SK-N-SH (cell line): ENCODE measurements around the gene NDEL1. TPM values are rescaled to one million over a fixed set of nuclear protein-coding genes. Genes with fewer than 3 reads are reported as not detected.
A peak's percentile ranks its signal among the peaks of the same experiment; 100 is the strongest.

Experiments
- CTCF ChIA-PET: fragments of 300-600, 350-600 bp; formaldehyde crosslinking; extraction: SDS; loops from one replicate; lab custom pipeline; 2021; lab: Yijun Ruan, JAX
- POLR2A ChIA-PET: fragments of 350-600 bp; sonication (Branson Sonifier 250); formaldehyde crosslinking; extraction: SDS; loops from one replicate; lab custom pipeline; 2020; ENCODE audit warnings: antibody characterized with exemption, inconsistent platforms; lab: Yijun Ruan, JAX
- DNase-seq: peaks from one replicate; pipeline ENCODE4 v3.0.0; 2012
- H2AFZ ChIP-seq: fragments of 200-600 bp; sonication (generic); 2 replicates; pipeline ENCODE4 v1.8.1; 2016; ENCODE audit warnings: antibody characterized with exemption, mild to moderate bottlenecking, low read depth
- H3F3A ChIP-seq: fragments of 200-600 bp; sonication (generic); replicated peaks from 2 replicates; pipeline ENCODE3; 2016; ENCODE audit warnings: antibody characterized with exemption, mild to moderate bottlenecking; ENCODE audit not compliant: insufficient read depth
- H3K27ac ChIP-seq, 2 experiments: fragments of 200-500 bp in 1 of 2; fragments of 200-600 bp in 1 of 2; sonication (Bioruptor generic) in 1 of 2; sonication (generic), shearing (Covaris generic) in 1 of 2; 2 replicates each; pipeline versions ENCODE4 v1.5.1 to v1.6.1; 2014 to 2016; ENCODE audit warnings: low read depth in 2 of 2, inconsistent platforms in 1 of 2, low read length in 1 of 2, mild to moderate bottlenecking in 1 of 2, mixed read lengths in 1 of 2
- H3K27me3 ChIP-seq: fragments of 200-600 bp; sonication (generic), shearing (Covaris generic); 2 replicates; pipeline ENCODE4 v1.6.1; 2016; ENCODE audit warnings: mixed run types; ENCODE audit not compliant: insufficient read depth
- H3K36me3 ChIP-seq, 2 experiments: fragments of 200-500 bp in 1 of 2; fragments of 200-600 bp in 1 of 2; sonication (Bioruptor generic) in 1 of 2; sonication (generic) in 1 of 2; replicated peaks in 1 of 2; 2 replicates each; pipeline versions ENCODE3 to v1.5.1; 2014 to 2016; ENCODE audit warnings: low read length in 1 of 2, mild to moderate bottlenecking in 1 of 2; ENCODE audit not compliant: insufficient read depth in 2 of 2, control insufficient read depth in 1 of 2
- H3K4me1 ChIP-seq, 2 experiments: fragments of 200-500 bp in 1 of 2; fragments of 200-600 bp in 1 of 2; sonication (Bioruptor generic) in 1 of 2; sonication (generic), shearing (Covaris generic) in 1 of 2; 2 replicates each; pipeline versions ENCODE4 v1.5.1 to v1.6.1; 2014 to 2016; ENCODE audit warnings: low read depth in 1 of 2, low read length in 1 of 2, mixed run types in 1 of 2; ENCODE audit not compliant: insufficient read depth in 2 of 2, control insufficient read depth in 1 of 2
- H3K4me2 ChIP-seq: fragments of 200-600 bp; sonication (generic), shearing (Covaris generic); 2 replicates; pipeline ENCODE4 v1.6.1; 2017; ENCODE audit warnings: mixed run types
- H3K4me3 ChIP-seq, 2 experiments: fragments of 200-500 bp in 1 of 2; fragments of 200-600 bp in 1 of 2; sonication (Bioruptor generic) in 1 of 2; sonication (generic), shearing (Covaris generic) in 1 of 2; 2 replicates each; pipeline versions ENCODE4 v1.5.1 to v1.8.1; 2014 to 2016; ENCODE audit warnings: low read depth in 2 of 2, inconsistent platforms in 1 of 2, low read length in 1 of 2, mild to moderate bottlenecking in 1 of 2, mixed read lengths in 1 of 2, moderate library complexity in 1 of 2
- H3K79me2 ChIP-seq: fragments of 200-600 bp; sonication (generic); 2 replicates; pipeline ENCODE4 v1.8.1; 2017; ENCODE audit warnings: mild to moderate bottlenecking; ENCODE audit not compliant: insufficient read depth
- H3K9ac ChIP-seq: fragments of 200-600 bp; sonication (generic); 2 replicates; pipeline ENCODE4 v1.6.1; 2017; ENCODE audit warnings: mixed run types
- H3K9me2 ChIP-seq: fragments of 200-600 bp; sonication (generic); 2 replicates; pipeline ENCODE4 v1.6.1; 2017; ENCODE audit warnings: mixed run types
- H3K9me3 ChIP-seq: fragments of 200-600 bp; sonication (generic); 2 replicates; pipeline ENCODE4 v1.6.1; 2017; ENCODE audit warnings: mixed run types, mild to moderate bottlenecking, moderate library complexity
- H4K20me1 ChIP-seq: fragments of 200-600 bp; sonication (generic); 2 replicates; pipeline ENCODE4 v1.6.1; 2017; ENCODE audit warnings: mild to moderate bottlenecking, mixed run types; ENCODE audit not compliant: insufficient read depth
- FOSL2 ChIP-seq: IDR thresholded peaks from 2 replicates; pipeline ENCODE4 v1.4.0; 2012; ENCODE audit warnings: low read depth, mild to moderate bottlenecking, moderate library complexity, borderline replicate concordance
- FOXJ3 ChIP-seq: sonication (generic); formaldehyde crosslinking; IDR thresholded peaks from 2 replicates; pipeline ENCODE4 v1.5.1; 2020; ENCODE audit warnings: mild to moderate bottlenecking, missing genetic modification reagents
- FOXM1 ChIP-seq: IDR thresholded peaks from 2 replicates; pipeline ENCODE4 v1.4.0; 2012; ENCODE audit warnings: low read depth, mild to moderate bottlenecking
- GABPA ChIP-seq: IDR thresholded peaks from 2 replicates; pipeline ENCODE4 v1.4.0; 2012; ENCODE audit warnings: low read depth, mild to moderate bottlenecking
- GATA2 ChIP-seq: sonication (generic); formaldehyde crosslinking; IDR thresholded peaks from 2 replicates; pipeline ENCODE4 v1.5.0; 2020; ENCODE audit warnings: mild to moderate bottlenecking, missing genetic modification reagents
- JUND ChIP-seq: IDR thresholded peaks from 2 replicates; pipeline ENCODE4 v1.4.0; 2012
- MEF2A ChIP-seq: IDR thresholded peaks from 2 replicates; pipeline ENCODE4 v1.4.0; 2012; ENCODE audit warnings: low read depth, borderline replicate concordance
- MXI1 ChIP-seq: IDR thresholded peaks from 2 replicates; pipeline ENCODE4 v1.6.1; 2012; ENCODE audit warnings: mild to moderate bottlenecking, low read depth, low read length, improper control_type of control experiment
- NRF1 ChIP-seq: IDR thresholded peaks from 2 replicates; pipeline ENCODE4 v1.6.1; 2012; ENCODE audit warnings: low read depth, mild to moderate bottlenecking, low read length
- PBX3 ChIP-seq: IDR thresholded peaks from 2 replicates; pipeline ENCODE4; 2012
- POLR2AphosphoS5 ChIP-seq: IDR thresholded peaks from 2 replicates; pipeline ENCODE4 v1.6.1; 2012; ENCODE audit warnings: low read depth, low read length
- RCOR1 ChIP-seq: fragments of 150-350 bp; IDR thresholded peaks from 2 replicates; pipeline ENCODE4 v1.6.1; 2017; ENCODE audit warnings: antibody characterized with exemption, low read length
- REST ChIP-seq: IDR thresholded peaks from 2 replicates; pipeline ENCODE4 v1.6.1; 2012; ENCODE audit warnings: mild to moderate bottlenecking, low read depth, low read length, moderate library complexity
- RXRA ChIP-seq: IDR thresholded peaks from 2 replicates; pipeline ENCODE4 v1.4.0; 2012; ENCODE audit warnings: low read depth, mild to moderate bottlenecking, borderline replicate concordance
- SMC3 ChIP-seq: IDR thresholded peaks from 2 replicates; pipeline ENCODE4 v1.6.1; 2012; ENCODE audit warnings: low read depth, low read length, improper control_type of control experiment
- TAF1 ChIP-seq: IDR thresholded peaks from 2 replicates; pipeline ENCODE4 v1.6.1; 2012; ENCODE audit warnings: low read depth, mild to moderate bottlenecking, low read length, moderate library complexity, borderline replicate concordance
- TCF12 ChIP-seq: IDR thresholded peaks from 2 replicates; pipeline ENCODE4 v1.4.0; 2012
- USF2 ChIP-seq: fragments of 150-350 bp; IDR thresholded peaks from 2 replicates; pipeline ENCODE4 v1.6.1; 2017; ENCODE audit warnings: antibody characterized with exemption, low read length, low read depth, borderline replicate concordance
- WGBS: methylation state at CpG from one replicate; pipeline ENCODE4 v1.1.6; 2017; ENCODE audit warnings: low lambda C conversion rate; 5-methylcytosine and 5-hydroxymethylcytosine counted together
- polyA plus RNA-seq, 3 experiments: library from polyadenylated mRNA; depleted of rRNA; stranded (reverse); fragments of >200 nt; gene quantifications; 2 replicates each; pipeline ENCODE4 v1.2.3, GENCODE V29; 2012
- TF ChIP-seq, protein P1 (sequence below): fragments of 150-350 bp; IDR thresholded peaks from 2 replicates; pipeline ENCODE4 v1.6.1; 2016; ENCODE audit warnings: mild to moderate bottlenecking, low read depth, low read length
- TF ChIP-seq, protein P2 (sequence below): IDR thresholded peaks from 2 replicates; pipeline ENCODE4 v1.4.0; 2012; ENCODE audit warnings: low read depth, borderline replicate concordance

Gene NDEL1
- polyA plus RNA-seq, 1 of the 3 experiments (the other 2 are of a cell fraction) = 49.5 TPM

- TF ChIP-seq REST (no peak), POLR2AphosphoS5 (no peak), GABPA (no peak)
Measured at GRCh38 chr17:8466873-8467272, 31.2 kb downstream of the NDEL1 start (continued).

DNA sequence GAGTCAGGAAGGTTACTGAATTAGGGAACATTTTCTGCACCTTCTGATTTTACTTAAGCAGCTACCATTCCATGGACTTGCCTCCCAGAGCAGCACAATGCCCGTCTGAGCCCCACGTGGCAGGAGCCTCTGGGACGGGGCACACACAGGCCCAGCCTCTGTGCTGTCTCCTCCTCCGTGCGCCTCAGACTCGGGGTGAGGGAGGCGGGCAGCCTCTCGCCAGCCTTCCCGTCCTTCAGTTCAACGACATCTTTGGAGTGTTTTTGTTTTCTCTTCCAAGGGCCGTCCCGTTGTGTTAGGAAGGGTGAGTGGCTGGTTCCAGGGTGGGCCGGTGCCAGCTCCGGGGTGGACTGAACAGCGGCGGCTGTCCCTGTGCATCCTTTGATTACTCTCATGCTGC, 31.8 kb downstream of the NDEL1 start:
- no peaks in the 10 kb centered on the region for H3K27me3 ChIP-seq
- peaks cover 43% of the 10 kb centered on the region for H3K79me2 ChIP-seq
- H3K4me3 ChIP-seq = no peak overlapping the region
- no peak overlapping the region for H3K4me2 ChIP-seq
- 89% methylated on average over 16 of the region's 16 CpGs for WGBS
- DNase-seq = no peak
- no peaks in the 10 kb centered on the region for H3K9me3 ChIP-seq
- peaks cover 11% of the 10 kb centered on the region for H3F3A ChIP-seq
- CTCF ChIA-PET = interaction anchor here (0.5 to 1.2 kb wide), 3 partner anchors 43 to 92 kb away, joined by 3 to 4 read pairs (median 4); no protein-coding TSS in a partner anchor
- H3K4me1 ChIP-seq = no peaks in the 10 kb centered on the region; a peak in 2 of 4 replicates
- H3K9me2 ChIP-seq = no peaks in the 10 kb centered on the region
- peak overlapping the region in 1 of 2 experiments; percentile 51; a peak in 1 of 4 replicates for H3K27ac ChIP-seq
- POLR2A ChIA-PET = no interaction called here
- no peak overlapping the region for H2AFZ ChIP-seq
- no peak overlapping the region for H3K9ac ChIP-seq
- H3K36me3 ChIP-seq = peaks cover 21 to 53% of the 10 kb centered on the region in 2 experiments
- H4K20me1 ChIP-seq = peaks cover 50% of the 10 kb centered on the region
- TF ChIP-seq FOXJ3 (CRISPR knock-in tag) = no peak
- no peak for TF ChIP-seq FOSL2
- no peak for TF ChIP-seq NRF1
- no peak for TF ChIP-seq SMC3
- TF ChIP-seq GATA2 (CRISPR knock-in tag) = no peak
- no peak for TF ChIP-seq FOXM1
- no peak for TF ChIP-seq POLR2AphosphoS5
- no peak for TF ChIP-seq TCF12
- TF ChIP-seq, protein P1, sequence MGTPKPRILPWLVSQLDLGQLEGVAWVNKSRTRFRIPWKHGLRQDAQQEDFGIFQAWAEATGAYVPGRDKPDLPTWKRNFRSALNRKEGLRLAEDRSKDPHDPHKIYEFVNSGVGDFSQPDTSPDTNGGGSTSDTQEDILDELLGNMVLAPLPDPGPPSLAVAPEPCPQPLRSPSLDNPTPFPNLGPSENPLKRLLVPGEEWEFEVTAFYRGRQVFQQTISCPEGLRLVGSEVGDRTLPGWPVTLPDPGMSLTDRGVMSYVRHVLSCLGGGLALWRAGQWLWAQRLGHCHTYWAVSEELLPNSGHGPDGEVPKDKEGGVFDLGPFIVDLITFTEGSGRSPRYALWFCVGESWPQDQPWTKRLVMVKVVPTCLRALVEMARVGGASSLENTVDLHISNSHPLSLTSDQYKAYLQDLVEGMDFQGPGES = no peak
- TF ChIP-seq PBX3 = no peak
- no peak for TF ChIP-seq MEF2A
- no peak for TF ChIP-seq MXI1
- no peak for TF ChIP-seq TAF1
- TF ChIP-seq RXRA = no peak
- TF ChIP-seq USF2 = no peak
- TF ChIP-seq, protein P2, sequence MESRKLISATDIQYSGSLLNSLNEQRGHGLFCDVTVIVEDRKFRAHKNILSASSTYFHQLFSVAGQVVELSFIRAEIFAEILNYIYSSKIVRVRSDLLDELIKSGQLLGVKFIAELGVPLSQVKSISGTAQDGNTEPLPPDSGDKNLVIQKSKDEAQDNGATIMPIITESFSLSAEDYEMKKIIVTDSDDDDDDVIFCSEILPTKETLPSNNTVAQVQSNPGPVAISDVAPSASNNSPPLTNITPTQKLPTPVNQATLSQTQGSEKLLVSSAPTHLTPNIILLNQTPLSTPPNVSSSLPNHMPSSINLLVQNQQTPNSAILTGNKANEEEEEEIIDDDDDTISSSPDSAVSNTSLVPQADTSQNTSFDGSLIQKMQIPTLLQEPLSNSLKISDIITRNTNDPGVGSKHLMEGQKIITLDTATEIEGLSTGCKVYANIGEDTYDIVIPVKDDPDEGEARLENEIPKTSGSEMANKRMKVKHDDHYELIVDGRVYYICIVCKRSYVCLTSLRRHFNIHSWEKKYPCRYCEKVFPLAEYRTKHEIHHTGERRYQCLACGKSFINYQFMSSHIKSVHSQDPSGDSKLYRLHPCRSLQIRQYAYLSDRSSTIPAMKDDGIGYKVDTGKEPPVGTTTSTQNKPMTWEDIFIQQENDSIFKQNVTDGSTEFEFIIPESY = no peak
- TF ChIP-seq RCOR1 = no peak
- TF ChIP-seq REST = no peak
- TF ChIP-seq JUND = no peak
